Limb (tissue), 2 donors: ENCODE results near the gene HYLS1.
A peak's percentile ranks its signal among the peaks of the same experiment; 100 is the strongest.

Experiments
- DNase-seq, 2 donors: peaks; one replicate each; pipeline ENCODE4 v3.0.0-alpha.2; 2016; ENCODE audit errors: extremely low spot score in 2 of 2

HYLS1 gene

GRCh38 chr11:125932301-125932700 lies 44.8 kb downstream of the HYLS1 start:
- no peak for DNase-seq

DNA sequence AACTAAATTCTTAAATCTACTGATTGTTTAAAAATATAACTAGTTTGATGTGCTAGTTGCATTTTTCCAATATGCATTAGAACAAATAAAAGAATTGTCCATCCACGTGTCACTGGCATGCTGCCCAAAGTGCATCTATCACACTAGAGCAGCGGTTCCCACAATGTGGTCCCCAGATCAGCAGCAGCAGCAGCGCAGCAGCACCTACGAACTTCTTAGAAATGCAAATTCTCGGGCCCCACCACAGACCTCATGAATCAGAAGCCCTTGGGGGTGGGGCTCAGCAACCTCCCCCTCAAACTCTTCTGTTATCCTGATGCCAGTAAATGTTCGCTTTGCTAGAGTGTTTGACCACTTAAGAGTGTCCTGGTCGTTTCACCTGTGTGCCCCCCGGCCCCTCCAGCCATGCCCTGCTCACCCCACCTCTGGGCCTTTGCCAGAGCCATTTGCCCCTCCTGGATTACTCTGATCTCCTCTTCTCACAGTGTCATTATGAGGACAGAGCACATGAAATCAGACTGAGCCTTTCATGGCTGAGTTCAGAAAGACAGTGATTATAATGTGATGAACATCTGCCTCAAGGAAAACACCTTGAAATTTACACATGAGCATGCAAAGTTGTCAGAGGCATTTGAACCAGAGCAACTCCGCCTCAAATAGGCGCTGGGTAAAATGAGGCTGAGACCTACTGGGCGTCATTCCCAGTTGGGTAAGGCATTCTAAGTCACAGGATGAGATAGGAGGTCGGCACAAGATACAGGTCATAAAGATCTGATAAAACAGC lies 45.8 kb downstream of the HYLS1 start:
- DNase-seq, result no peak

- no peak for DNase-seq
These were observed 47.0 kb downstream of the HYLS1 start for GRCh38 chr11:125934473-125934872.

DNA sequence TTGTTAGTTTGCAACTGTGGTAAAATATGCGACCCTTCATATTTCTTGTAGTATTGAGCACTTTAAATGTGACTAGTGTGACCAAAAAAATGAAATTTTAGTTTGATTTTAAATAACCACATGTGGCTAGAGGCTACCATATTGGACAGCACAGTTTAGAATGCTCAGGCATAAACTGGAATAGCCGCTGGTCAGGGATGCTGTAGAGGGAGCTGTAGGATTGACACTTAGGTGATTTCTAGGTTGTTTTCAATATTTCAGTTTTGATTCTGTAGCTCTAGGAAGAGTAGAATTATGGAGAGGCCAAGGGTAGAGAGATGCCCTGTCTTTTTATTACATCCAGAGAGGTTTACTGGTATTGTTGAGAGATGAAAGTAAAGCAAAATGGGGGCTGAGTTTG lies 47.6 kb downstream of the HYLS1 start:
- no peak for DNase-seq

DNA sequence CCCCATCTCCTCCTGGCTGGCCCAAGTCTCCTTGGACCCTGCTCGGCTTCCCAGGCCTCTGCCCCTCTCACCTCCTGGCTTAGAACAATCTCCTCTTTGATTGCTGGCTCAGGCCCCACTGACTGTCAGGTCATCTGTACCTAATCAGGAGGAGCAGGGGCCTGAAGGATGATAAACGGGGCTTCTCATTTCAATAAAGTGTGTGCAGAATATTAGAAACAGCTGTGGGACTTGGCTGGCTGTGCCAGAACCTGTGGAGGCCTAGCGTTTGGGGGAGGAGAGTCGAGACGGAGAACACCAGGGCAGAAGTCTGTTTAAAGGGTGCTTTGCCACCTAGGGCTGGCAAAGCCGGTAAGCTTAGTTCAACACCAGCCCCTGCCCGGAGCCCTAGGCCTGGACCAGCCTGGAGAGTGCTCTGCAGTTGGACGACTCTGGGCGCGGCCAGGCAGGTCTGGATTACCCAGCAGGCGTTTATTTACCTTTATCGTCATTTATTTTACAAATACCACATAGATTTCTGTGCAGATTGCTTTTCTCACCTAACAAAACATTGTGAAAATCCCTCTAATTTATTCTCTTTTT lies 48.2 kb downstream of the HYLS1 start:
- peak; percentile 75 to 79 for DNase-seq

DNA sequence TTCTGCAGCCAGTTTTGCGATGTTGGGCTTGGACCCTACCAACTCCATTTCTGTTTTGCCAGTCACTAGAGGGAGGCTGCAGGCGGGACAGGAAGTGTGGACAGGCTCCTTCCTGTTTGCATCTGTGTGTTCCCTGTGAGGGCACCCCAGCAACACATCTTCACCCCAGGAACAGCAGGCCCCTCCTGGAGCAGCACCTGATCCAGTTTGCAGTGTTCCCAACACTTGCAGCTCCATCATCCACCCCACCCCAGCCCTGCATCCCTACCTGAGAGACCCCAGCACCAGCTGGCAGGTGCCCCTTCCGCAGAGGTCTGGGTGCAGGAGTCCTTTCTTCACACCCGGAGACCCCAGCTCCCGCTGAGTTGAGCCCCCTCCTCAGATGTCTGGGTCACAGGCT lies 51.0 kb downstream of the HYLS1 start:
- DNase-seq, result peak in 1 of 2 donors; percentile 24

GRCh38 chr11:125939081-125939521 lies 51.6 kb downstream of the HYLS1 start:
- DNase-seq, result peak; percentile 48 to 57

DNA sequence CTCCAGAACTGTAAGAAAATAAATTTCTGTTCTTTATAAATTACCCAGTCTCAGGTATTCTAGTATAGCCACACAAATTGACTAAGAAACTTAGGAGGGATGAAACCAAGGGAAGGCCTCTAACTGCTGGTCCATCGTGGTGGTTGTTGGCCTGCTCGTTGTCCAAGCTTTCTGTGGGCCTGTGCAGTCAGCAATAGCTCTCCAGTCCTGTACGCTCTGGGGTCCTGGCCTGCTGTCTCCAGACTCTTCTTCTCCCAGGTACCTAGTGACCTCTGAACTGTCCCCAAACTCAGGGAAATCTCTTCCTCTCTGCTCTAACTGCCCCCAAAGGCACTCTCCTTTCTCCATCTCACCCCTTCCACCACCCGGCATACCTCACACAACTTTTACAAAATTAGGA lies 52.7 kb downstream of the HYLS1 start:
- DNase-seq, result peak in 1 of 2 donors; percentile 20

DNA sequence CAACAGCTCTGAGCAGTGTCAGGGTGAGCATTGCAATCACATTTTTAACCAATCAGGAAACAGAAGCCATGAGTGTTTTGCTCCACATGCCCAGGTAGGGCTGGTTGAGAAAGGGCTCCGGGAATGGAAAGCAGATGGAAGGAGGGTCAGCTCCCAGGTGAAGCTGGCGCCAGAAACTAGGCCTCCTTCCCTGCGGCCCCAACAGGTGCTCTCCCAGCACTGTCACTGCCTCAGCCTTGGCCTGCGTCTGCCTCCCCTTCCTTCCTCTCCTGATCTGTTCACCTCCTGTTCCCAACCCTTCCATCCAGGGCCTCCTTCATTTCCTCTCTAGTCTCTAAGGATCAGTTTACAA lies 53.8 kb downstream of the HYLS1 start:
- DNase-seq, result no peak

DNA sequence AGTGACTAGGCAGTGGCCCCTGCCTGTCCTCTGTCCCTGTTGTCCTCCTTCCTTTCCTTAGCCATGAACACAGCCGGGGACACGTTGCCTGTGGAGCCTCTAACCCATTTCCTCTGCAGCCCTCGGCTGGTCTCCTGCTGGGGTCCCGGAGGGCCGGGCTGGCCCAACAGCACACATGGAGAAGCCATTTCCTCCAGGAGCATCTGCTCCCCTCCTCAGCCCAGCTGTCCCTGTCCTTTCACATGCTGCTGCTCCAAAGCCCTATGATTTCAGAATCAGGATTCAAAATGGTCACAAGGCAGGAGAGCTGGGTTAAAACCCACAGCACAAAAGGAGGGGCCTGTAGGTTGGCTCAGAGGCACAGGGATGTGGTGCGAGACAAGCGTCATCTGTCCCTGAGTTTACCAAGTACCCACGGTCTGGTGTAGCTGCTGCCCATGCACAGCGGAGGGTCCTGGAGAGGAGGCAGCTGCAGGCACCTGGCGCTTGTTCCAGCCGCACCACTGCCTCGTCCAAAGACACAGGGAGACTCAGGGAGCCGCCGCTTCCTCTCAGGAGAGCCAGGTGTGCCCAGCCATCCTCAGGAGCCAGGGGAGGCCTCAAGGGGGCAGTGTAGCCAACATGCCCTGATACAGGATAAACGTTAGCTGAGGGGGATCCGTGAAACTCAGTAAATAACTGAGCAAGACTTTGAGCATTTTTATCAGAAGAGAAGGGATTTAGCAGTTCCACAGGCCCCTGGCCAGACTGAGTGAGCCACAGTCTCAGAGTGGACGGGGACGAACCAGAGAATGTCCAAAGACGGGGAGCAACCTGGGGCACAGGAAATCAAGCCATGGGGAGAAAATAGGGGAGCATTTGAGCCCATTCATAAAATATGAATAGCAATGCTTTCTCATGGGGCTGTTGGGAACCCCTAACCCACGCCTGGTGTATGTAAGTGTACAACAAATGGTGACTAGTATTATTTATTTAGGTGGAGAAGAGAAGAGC lies 54.4 kb downstream of the HYLS1 start:
- peak; percentile 64 to 65 for DNase-seq

DNA sequence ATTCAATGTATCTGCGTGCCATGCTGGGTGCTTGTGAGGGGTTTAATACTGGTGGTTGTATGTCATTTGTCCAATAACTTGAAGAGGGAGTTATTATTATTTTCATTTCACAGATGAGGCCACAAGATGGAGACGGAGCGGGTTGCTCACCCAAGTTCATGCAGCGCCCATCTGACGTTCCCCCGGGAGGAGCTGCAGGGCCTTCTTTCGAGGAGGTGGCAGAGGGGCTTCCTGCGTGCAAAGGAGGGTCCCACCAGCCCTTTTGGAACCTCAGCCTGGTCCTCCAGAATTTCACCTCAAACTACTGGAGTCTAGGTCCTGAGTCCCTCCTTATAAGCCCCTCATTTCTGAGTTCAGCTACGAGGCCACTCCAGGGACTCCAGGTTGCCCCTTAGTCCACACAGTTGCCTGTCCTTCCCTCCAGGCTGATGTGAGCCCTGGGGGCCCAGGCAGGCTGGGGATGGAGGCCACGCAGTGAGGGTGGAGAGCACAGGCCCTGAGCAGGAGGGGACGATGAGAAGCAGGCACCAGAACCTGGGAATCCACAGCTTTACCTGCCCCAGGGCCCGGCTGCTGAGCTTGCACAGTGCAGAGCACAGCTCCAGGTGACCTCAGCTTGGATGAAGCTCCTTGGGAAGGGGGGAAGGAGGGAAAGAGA lies 55.4 kb downstream of the HYLS1 start:
- DNase-seq, result peak in 1 of 2 donors; percentile 21

GRCh38 chr11:125943661-125944349 lies 56.3 kb downstream of the HYLS1 start:
- DNase-seq, result peak in 1 of 2 donors; percentile 17

- DNase-seq, result peak in 1 of 2 donors; percentile 15
These were observed 57.0 kb downstream of the HYLS1 start for GRCh38 chr11:125944350-125945010.

DNA sequence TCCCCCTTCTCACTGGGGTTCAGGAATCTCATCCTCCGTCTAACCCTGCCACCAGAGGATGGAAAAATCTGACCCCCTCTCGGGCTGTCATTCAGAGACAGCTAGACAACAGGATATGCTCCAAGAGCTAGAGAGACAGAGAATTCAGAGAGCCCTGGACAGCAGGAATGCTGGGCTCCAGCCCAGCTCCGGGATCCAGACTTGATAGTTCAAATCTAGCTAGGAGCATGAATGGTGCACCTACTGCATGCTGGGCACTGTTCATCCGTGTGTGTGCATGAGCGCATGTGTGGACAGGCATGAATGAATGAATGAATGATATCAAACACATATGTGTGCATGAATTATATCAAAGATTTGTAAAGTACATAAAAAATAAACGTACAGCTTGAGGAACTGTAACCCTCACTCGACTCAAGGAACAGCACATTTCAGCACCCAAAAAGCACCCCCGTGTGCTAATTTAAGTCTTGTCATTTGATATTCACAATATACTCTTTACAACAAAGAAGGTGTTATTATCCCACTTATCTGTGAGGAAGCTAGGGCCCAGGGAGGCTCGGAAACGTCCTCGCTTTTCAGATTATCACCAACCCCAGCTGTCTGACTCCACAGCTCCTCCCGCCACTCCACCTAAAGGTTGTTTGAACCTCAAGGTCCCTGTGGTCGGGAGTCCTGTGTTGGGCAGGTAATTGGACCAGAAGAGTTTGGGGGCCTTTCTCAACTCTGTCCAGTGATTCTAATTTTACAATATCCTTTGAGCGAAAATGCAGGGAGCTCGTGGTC lies 57.7 kb downstream of the HYLS1 start:
- DNase-seq, result no peak

GRCh38 chr11:125945797-125946520 lies 58.5 kb downstream of the HYLS1 start, which contains the start of gene VSIG10L2:
TSS of gene VSIG10L2 (plus strand) at chr11:125946044. CDS start at chr11:125946056, 12 bp downstream.
- peak in 1 of 2 donors; percentile 12 for DNase-seq

DNA sequence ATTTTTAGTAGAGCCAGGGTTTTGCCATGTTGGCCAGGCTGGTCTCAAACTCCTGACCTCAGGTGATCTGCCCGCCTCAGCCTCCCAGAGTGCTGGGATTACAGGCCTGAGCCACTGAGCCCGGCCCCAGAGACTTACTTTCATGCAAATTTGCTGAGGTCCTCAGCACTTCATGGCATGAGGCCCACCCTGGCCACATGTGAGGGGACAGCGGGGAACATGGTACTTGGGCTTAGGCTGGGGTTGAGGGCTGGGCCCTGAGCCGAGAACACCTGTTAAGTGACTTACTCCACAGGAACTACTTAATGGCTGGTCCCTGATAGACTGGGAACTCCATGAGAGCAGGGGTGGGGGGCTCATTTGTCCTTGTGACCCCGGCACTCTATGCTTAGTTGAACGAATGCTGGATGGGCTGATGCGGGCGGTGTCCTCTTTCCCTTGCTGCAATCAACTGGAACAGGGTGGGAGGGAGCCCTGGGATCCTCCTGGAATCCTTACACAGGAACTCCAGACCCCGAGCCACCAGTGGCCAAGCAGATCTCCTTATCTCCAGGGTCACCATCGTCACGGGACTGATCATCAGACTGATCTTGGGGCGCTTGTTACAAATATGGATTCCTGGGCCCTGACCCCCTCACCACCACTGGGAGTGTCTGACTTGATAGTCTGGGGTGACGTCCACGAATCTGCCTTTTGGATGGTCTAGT lies 59.4 kb downstream of the HYLS1 start:
- peak in 1 of 2 donors; percentile 15 for DNase-seq

DNA sequence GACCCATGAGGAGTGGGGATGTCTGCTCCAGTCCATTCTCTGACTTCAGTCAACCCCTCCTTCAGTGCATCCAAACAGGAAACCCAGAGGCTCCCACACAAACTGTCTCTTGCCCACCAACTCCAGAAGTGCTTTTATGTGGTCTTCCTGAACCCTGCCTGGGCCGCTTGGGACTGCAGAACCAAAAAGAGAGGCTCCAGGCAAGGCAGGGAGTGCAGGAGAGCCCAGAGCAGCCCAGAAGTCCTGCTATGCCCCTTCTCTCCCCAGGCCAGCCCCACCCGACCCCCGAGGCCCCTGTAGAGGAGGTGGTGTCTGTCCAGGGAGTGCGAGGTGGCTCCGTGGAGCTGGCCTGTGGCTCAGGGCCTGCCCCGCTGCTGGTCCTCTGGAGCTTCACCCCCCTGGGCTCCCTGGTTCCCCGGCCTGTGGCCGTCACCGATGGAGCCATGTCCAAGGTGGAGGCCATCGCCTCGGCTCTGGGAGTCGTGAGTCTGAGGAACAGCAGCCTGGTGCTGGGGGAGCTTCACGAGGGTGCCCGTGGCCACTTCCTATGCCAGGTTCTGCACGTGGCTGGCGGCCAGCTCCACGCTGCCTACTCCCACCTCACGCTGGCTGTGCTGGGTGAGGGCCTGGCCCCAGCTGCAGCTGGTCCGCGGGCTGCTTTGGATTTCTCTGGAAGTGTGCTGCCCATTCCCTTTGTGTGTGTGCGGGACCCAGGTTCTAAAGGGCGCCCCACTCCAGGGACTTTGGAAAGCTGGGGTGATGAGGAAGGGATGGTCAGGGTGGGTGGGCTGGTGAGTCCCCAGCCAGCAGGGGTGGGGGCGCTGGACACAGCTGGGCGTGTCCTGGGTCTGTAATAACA lies 60.2 kb downstream of the HYLS1 start:
- peak in 1 of 2 donors; percentile 28 for DNase-seq
